ENCODE measurements around the gene CHST11. TPM values are rescaled to one million over a fixed set of nuclear protein-coding genes. Genes with fewer than 3 reads are reported as not detected.

The CHST11 gene
- total and polyA plus RNA-seq, 9 of the 15 experiments (the other 6 are each of a cell fraction or from before 2014, with no cell fraction given) = 2.3 to 38.7 (median 15.0) TPM

GRCh38 chr12:104767261-104767660, 310.5 kb downstream of the CHST11 start (continued):
- TF ChIP-seq POLR3G (IDR thresholded peaks at IDR 0.05; ENCODE audit: extremely low read depth, insufficient read length, insufficient replicate concordance) = no peak

GRCh38 chr12:104768033-104768432, 311.3 kb downstream of the CHST11 start:
- no peak for TF ChIP-seq ZNF507 (tag; conservative IDR thresholded peaks at IDR 0.05)
- no peak for FAIRE-seq
- no TSS peak for BruUV-seq (replicated peaks)
- Histone ChIP-seq H3K27me3 (ENCODE audit: control insufficient read depth in 2 of 2, insufficient read depth in 2 of 2, low read length in 2 of 2) (no peaks in the 10 kb centered on the region), H2AFZ (ENCODE audit: low read depth, low read length) (no peak overlapping the region), H3K4me2 (ENCODE audit: insufficient read depth, low read length) (no peak overlapping the region), H3K36me3 (ENCODE audit: control insufficient read depth, insufficient read depth, low read length) (no peaks in the 10 kb centered on the region), H3K4me1 (replicated peaks in 1 of 2; ENCODE audit: control insufficient read depth in 2 of 2, insufficient read depth in 2 of 2, low read length in 2 of 2) (peaks cover 3 to 9% of the 10 kb centered on the region in 2 experiments; a peak in 1 of 5 replicates), H3K9ac (ENCODE audit: insufficient read depth in 1 of 2, low read depth in 2 of 2, low read length in 2 of 2) (no peak overlapping the region), H4K20me1 (replicated peaks; ENCODE audit: control insufficient read depth, insufficient read depth, low read length) (no peaks in the 10 kb centered on the region), H3K79me2 (ENCODE audit: control insufficient read depth, insufficient read depth, low read length) (no peaks in the 10 kb centered on the region), H3K9me1 (ENCODE audit: control insufficient read depth, insufficient read depth, low read length) (no peaks in the 10 kb centered on the region), H3K9me3 (replicated peaks; ENCODE audit: control insufficient read depth, insufficient read depth, low read depth, low read length) (peaks cover 4% of the 10 kb centered on the region; the same call in 1 of the 2 replicates), H3K4me3 (no peak overlapping the region), H3K27ac (ENCODE audit: extremely low read depth, low read depth, low read length) (no peak overlapping the region)
- ChIA-PET POLR2A (interaction anchor here (1.2 kb wide), 1 partner anchor 9 kb away, joined by 3 read pairs; no protein-coding TSS in a partner anchor), CTCF (ENCODE audit: low intra/inter-chr PET ratio) (no interaction called here)
- DNase-seq (ENCODE audit: extremely low read depth in 1 of 4, low spot score in 3 of 4) = no peak
- intact Hi-C loops (cut with micrococcal nuclease) = no loop called here
- in situ Hi-C loops (cut with MboI) = no loop called here
- no peak; the same call in 2 of the 3 replicates for ATAC-seq

GRCh38 chr12:104769144-104769561, 312.4 kb downstream of the CHST11 start:
- Histone ChIP-seq H4K20me1 (replicated peaks; ENCODE audit: control insufficient read depth, insufficient read depth, low read length) (no peaks in the 10 kb centered on the region), H3K4me1 (replicated peaks in 1 of 2; ENCODE audit: control insufficient read depth in 2 of 2, insufficient read depth in 2 of 2, low read length in 2 of 2) (peaks cover 2 to 3% of the 10 kb centered on the region in 2 experiments; a peak in 1 of 5 replicates), H3K4me3 (no peak overlapping the region), H2AFZ (ENCODE audit: low read depth, low read length) (no peak overlapping the region), H3K9me1 (ENCODE audit: control insufficient read depth, insufficient read depth, low read length) (no peaks in the 10 kb centered on the region), H3K36me3 (ENCODE audit: control insufficient read depth, insufficient read depth, low read length) (no peaks in the 10 kb centered on the region), H3K9me3 (replicated peaks; ENCODE audit: control insufficient read depth, insufficient read depth, low read depth, low read length) (peaks cover 4% of the 10 kb centered on the region; the same call in 1 of the 2 replicates), H3K9ac (ENCODE audit: insufficient read depth in 1 of 2, low read depth in 2 of 2, low read length in 2 of 2) (no peak overlapping the region), H3K4me2 (ENCODE audit: insufficient read depth, low read length) (no peak overlapping the region), H3K27me3 (ENCODE audit: control insufficient read depth in 2 of 2, insufficient read depth in 2 of 2, low read length in 2 of 2) (no peaks in the 10 kb centered on the region), H3K27ac (ENCODE audit: extremely low read depth, low read depth, low read length) (no peak overlapping the region), H3K79me2 (ENCODE audit: control insufficient read depth, insufficient read depth, low read length) (no peaks in the 10 kb centered on the region)
- intact Hi-C loops (cut with micrococcal nuclease) (no loop called here), in situ Hi-C loops (cut with MboI) (no loop called here)
- DNase-seq (ENCODE audit: extremely low read depth in 1 of 4, low spot score in 3 of 4) = no peak
- POLR2A ChIA-PET = interaction anchor here (0.7 to 1.2 kb wide), 2 partner anchors 10 to 44 kb away, joined by 3 read pairs; no protein-coding TSS in a partner anchor
- CTCF ChIA-PET (ENCODE audit: low intra/inter-chr PET ratio) = no interaction called here
- BruUV-seq (replicated peaks) = no TSS peak
- no peak for ATAC-seq
- 22% methylated on average over 6 of the region's 6 CpGs for WGBS (ENCODE audit: insufficient coverage, low coverage, missing lambda C conversion rate)
- no peak for FAIRE-seq
- no peak for TF ChIP-seq CTBP1 (IDR thresholded peaks at IDR 0.05; ENCODE audit: borderline replicate concordance)
- no peak for TF ChIP-seq HDAC8 (tag; IDR thresholded peaks at IDR 0.05)
- no peak for TF ChIP-seq ZFP36 (IDR thresholded peaks at IDR 0.05; ENCODE audit: low read depth, low read length, partially characterized antibody)
- no peak for TF ChIP-seq CREM (IDR thresholded peaks at IDR 0.05; ENCODE audit: low read depth)
- TF ChIP-seq KLF6 (CRISPR knock-in tag; IDR thresholded peaks at IDR 0.05; ENCODE audit: borderline replicate concordance) = no peak
- TF ChIP-seq UBTF (IDR thresholded peaks at IDR 0.05; ENCODE audit: borderline replicate concordance in 1 of 2, low read depth in 2 of 2, low read length in 2 of 2) = no peak
- no peak for TF ChIP-seq TAL1 (IDR thresholded peaks at IDR 0.05)
- TF ChIP-seq ZNF354B (CRISPR knock-in tag; IDR thresholded peaks at IDR 0.05) = no peak
- no peak for TF ChIP-seq ZNF512 (tag; IDR thresholded peaks at IDR 0.05)
- TF ChIP-seq BHLHE40 (IDR thresholded peaks at IDR 0.05; ENCODE audit: low read length) = no peak
